DND-41 (cell line): Measurements from ENCODE around the gene ZNF280A.

Experiments
- CTCF ChIP-seq: IDR thresholded peaks from 2 replicates; pipeline ENCODE4 v1.5.1; 2012; ENCODE audit warnings: borderline replicate concordance, low read length, moderate library complexity, mild to moderate bottlenecking; ENCODE audit not compliant: poor library complexity, severe bottlenecking; ENCODE audit errors: extremely low read depth
- EZH2 ChIP-seq: IDR thresholded peaks from 3 replicates; pipeline ENCODE4 v1.6.1; 2012; ENCODE audit warnings: borderline replicate concordance, low read depth, mild to moderate bottlenecking, moderate library complexity, low read length, inconsistent platforms; ENCODE audit not compliant: severe bottlenecking

GRCh38 chr22:22478470-22478869, 41.6 kb downstream of the ZNF280A start:
- TF ChIP-seq CTCF (no peak), EZH2 (no peak)
